ENCODE measurements around the gene CUBN. TPM values are rescaled to one million over a fixed set of nuclear protein-coding genes. Genes with fewer than 3 reads are reported as not detected.
A peak's percentile ranks its signal among the peaks of the same experiment; 100 is the strongest.

Gene CUBN
- total and polyA plus RNA-seq, 9 of the 15 experiments (the other 6 are each of a cell fraction or from before 2014, with no cell fraction given), result 0.04 to 0.33 (median 0.09) TPM

DNA sequence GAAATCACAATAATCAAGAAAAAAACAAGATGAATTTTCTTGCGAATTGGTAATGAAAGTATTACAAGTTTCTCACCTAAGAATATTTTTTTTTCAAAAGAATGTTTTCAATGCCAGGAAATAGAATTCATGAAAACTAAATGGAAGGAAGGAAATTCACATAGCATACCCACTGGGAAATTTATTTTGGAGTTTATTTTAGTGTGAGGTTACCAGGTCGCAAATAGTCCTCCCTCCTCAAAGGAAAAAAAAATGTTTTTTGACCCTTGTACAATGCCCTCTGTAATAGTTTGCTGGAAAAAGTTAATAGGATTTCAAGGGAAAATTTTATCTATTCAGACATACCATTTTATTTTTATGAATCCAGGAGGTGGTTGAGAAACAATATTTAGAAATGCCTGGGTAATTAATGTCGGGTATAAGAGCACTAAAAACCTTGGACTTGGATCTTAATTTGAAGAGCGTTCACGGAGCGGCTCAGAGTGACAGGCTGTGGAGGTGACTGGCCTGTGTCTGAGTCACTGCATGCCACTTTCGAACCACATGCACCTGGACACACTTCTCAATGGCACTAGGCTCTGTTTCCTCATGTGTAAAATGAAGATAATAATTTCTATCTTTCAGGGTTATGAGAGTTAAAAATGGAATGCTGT lies 28.2 kb downstream of the CUBN start:
- ATAC-seq (no peak), DNase-seq (ENCODE audit: extremely low read depth in 1 of 4, low spot score in 3 of 4) (peak in 1 of 4 experiments; percentile 21), FAIRE-seq (no peak)
- Histone ChIP-seq H3K4me1 (replicated peaks in 1 of 2; ENCODE audit: control insufficient read depth in 2 of 2, insufficient read depth in 2 of 2, low read length in 2 of 2) (no peaks in the 10 kb centered on the region), H3K4me2 (ENCODE audit: insufficient read depth, low read length) (no peak overlapping the region), H3K36me3 (ENCODE audit: control insufficient read depth, insufficient read depth, low read length) (no peaks in the 10 kb centered on the region), H3K9me1 (ENCODE audit: control insufficient read depth, insufficient read depth, low read length) (no peaks in the 10 kb centered on the region), H4K20me1 (replicated peaks; ENCODE audit: control insufficient read depth, insufficient read depth, low read length) (no peaks in the 10 kb centered on the region), H3K9ac (ENCODE audit: insufficient read depth in 1 of 2, low read depth in 2 of 2, low read length in 2 of 2) (no peak overlapping the region), H2AFZ (ENCODE audit: low read depth, low read length) (0 out of 2 replicates have a peak overlapping the region, but pooled peaks have one; percentile 0), H3K79me2 (ENCODE audit: control insufficient read depth, insufficient read depth, low read length) (no peaks in the 10 kb centered on the region), H3K27me3 (ENCODE audit: control insufficient read depth in 2 of 2, insufficient read depth in 2 of 2, low read length in 2 of 2) (no peaks in the 10 kb centered on the region), H3K4me3 (no peak overlapping the region), H3K27ac (ENCODE audit: extremely low read depth, low read depth, low read length) (no peak overlapping the region), H3K9me3 (replicated peaks; ENCODE audit: control insufficient read depth, insufficient read depth, low read depth, low read length) (no peaks in the 10 kb centered on the region)
- in situ Hi-C loops (cut with MboI) (no loop called here), intact Hi-C loops (cut with micrococcal nuclease) (loop anchor here (10.0 kb wide), 1 partner anchor 147 kb away; no protein-coding TSS in a partner anchor)
- TF ChIP-seq, protein P1, sequence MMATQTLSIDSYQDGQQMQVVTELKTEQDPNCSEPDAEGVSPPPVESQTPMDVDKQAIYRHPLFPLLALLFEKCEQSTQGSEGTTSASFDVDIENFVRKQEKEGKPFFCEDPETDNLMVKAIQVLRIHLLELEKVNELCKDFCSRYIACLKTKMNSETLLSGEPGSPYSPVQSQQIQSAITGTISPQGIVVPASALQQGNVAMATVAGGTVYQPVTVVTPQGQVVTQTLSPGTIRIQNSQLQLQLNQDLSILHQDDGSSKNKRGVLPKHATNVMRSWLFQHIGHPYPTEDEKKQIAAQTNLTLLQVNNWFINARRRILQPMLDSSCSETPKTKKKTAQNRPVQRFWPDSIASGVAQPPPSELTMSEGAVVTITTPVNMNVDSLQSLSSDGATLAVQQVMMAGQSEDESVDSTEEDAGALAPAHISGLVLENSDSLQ (IDR thresholded peaks at IDR 0.05), result peak; percentile 52; the same call in 1 of the 2 replicates
- no peak for TF ChIP-seq SUPT5H (IDR thresholded peaks at IDR 0.05)
- TF ChIP-seq, protein P2, sequence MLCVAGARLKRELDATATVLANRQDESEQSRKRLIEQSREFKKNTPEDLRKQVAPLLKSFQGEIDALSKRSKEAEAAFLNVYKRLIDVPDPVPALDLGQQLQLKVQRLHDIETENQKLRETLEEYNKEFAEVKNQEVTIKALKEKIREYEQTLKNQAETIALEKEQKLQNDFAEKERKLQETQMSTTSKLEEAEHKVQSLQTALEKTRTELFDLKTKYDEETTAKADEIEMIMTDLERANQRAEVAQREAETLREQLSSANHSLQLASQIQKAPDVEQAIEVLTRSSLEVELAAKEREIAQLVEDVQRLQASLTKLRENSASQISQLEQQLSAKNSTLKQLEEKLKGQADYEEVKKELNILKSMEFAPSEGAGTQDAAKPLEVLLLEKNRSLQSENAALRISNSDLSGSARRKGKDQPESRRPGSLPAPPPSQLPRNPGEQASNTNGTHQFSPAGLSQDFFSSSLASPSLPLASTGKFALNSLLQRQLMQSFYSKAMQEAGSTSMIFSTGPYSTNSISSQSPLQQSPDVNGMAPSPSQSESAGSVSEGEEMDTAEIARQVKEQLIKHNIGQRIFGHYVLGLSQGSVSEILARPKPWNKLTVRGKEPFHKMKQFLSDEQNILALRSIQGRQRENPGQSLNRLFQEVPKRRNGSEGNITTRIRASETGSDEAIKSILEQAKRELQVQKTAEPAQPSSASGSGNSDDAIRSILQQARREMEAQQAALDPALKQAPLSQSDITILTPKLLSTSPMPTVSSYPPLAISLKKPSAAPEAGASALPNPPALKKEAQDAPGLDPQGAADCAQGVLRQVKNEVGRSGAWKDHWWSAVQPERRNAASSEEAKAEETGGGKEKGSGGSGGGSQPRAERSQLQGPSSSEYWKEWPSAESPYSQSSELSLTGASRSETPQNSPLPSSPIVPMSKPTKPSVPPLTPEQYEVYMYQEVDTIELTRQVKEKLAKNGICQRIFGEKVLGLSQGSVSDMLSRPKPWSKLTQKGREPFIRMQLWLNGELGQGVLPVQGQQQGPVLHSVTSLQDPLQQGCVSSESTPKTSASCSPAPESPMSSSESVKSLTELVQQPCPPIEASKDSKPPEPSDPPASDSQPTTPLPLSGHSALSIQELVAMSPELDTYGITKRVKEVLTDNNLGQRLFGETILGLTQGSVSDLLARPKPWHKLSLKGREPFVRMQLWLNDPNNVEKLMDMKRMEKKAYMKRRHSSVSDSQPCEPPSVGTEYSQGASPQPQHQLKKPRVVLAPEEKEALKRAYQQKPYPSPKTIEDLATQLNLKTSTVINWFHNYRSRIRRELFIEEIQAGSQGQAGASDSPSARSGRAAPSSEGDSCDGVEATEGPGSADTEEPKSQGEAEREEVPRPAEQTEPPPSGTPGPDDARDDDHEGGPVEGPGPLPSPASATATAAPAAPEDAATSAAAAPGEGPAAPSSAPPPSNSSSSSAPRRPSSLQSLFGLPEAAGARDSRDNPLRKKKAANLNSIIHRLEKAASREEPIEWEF (CRISPR knock-in tag; IDR thresholded peaks at IDR 0.05), result no peak
- TF ChIP-seq ATF7 (IDR thresholded peaks at IDR 0.05), result no peak
- TF ChIP-seq, protein P3, sequence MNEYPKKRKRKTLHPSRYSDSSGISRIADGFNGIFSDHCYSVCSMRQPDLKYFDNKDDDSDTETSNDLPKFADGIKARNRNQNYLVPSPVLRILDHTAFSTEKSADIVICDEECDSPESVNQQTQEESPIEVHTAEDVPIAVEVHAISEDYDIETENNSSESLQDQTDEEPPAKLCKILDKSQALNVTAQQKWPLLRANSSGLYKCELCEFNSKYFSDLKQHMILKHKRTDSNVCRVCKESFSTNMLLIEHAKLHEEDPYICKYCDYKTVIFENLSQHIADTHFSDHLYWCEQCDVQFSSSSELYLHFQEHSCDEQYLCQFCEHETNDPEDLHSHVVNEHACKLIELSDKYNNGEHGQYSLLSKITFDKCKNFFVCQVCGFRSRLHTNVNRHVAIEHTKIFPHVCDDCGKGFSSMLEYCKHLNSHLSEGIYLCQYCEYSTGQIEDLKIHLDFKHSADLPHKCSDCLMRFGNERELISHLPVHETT (CRISPR knock-in tag; conservative IDR thresholded peaks at IDR 0.05 in 1 of 2, IDR thresholded peaks at IDR 0.05 in 1 of 2), result no peak
- no peak for TF ChIP-seq RBM34 (IDR thresholded peaks at IDR 0.05; ENCODE audit: borderline replicate concordance, insufficient read depth, low read length)
- no peak for TF ChIP-seq TARDBP (IDR thresholded peaks at IDR 0.05)
- TF ChIP-seq RBM22 (IDR thresholded peaks at IDR 0.05; ENCODE audit: low read depth, low read length, poor library complexity, severe bottlenecking), result no peak
- no TSS peak for BruUV-seq (replicated peaks)
- 55% methylated on average over 7 of the region's 7 CpGs for whole genome bisulfite sequencing (ENCODE audit: insufficient coverage, low coverage, missing lambda C conversion rate)
- CTCF ChIA-PET (ENCODE audit: low intra/inter-chr PET ratio), result no interaction called here
- POLR2A ChIA-PET, result interaction anchor here (1.1 kb wide), 1 partner anchor 27 kb away, joined by 3 read pairs; no protein-coding TSS in a partner anchor

All from K562 (cell line).